HCT116 (cell line): Measurements from ENCODE around the gene PTCHD4. TPM values are rescaled to one million over a fixed set of nuclear protein-coding genes. Genes with fewer than 3 reads are reported as not detected.

Experiments
- ATAC-seq: fragments of 200-7000 bp; cut with Tn5 transposase; 2 replicates; pipeline ENCODE4 v1.9.1; 2020; ENCODE audit warnings: mild to moderate bottlenecking, moderate library complexity
- BruUV-seq: library from RNA; stranded (reverse); fragments of 400-500 nt; replicated peaks from 2 replicates; lab custom pipeline; 2021; lab: Mats Ljungman, UMichigan
- CTCF ChIA-PET: fragments of 300-600 bp; sonication (Branson Sonifier 250); formaldehyde crosslinking; loops from one replicate; lab custom pipeline; 2021; ENCODE audit warnings: antibody characterized with exemption; lab: Charles Lee
- POLR2A ChIA-PET: fragments of 300-600, 350-600 bp; sonication (Branson Sonifier 250); formaldehyde crosslinking; loops from one replicate; lab custom pipeline; 2021; ENCODE audit warnings: antibody characterized with exemption; lab: Charles Lee
- RAD21 ChIA-PET, 2 experiments: fragments of 300-600 bp; sonication (Branson Sonifier 250); formaldehyde crosslinking; loops; one replicate each; lab custom pipeline; 2023; ENCODE audit warnings: low total read pairs in 2 of 2; ENCODE audit not compliant: uncharacterized antibody in 2 of 2, unreplicated experiment in 2 of 2, low non-redundant PET in 1 of 2; lab: Charles Lee
- DNase-seq: peaks from one replicate; pipeline ENCODE4 v3.0.0-alpha.2; 2010; ENCODE audit warnings: low read depth, low spot score
- H2AFZ ChIP-seq: fragments of 200-600 bp; shearing (Covaris generic), sonication (generic); 2 replicates; pipeline ENCODE4 v1.6.1; 2017; ENCODE audit warnings: low read depth, mixed run types, mixed read lengths, antibody characterized with exemption, low read length; ENCODE audit not compliant: poor library complexity, severe bottlenecking
- H3K27ac ChIP-seq: 2 replicates; pipeline ENCODE4 v1.5.1; 2012; ENCODE audit warnings: low read depth, low read length
- H3K27me3 ChIP-seq: fragments of 200-600 bp; sonication (generic); 2 replicates; pipeline ENCODE4 v1.6.1; 2016; ENCODE audit warnings: mixed run types, low read length, mixed read lengths; ENCODE audit not compliant: insufficient read depth
- H3K36me3 ChIP-seq, 2 experiments: fragments of 200-500 bp in 1 of 2; fragments of 200-600 bp in 1 of 2; sonication (Bioruptor generic) in 1 of 2; sonication (generic) in 1 of 2; 2 replicates each; pipeline versions ENCODE4 v1.5.1 to v1.6.1; 2014 to 2016; ENCODE audit warnings: low read length in 2 of 2, inconsistent platforms in 1 of 2, mixed read lengths in 1 of 2, mixed run types in 1 of 2; ENCODE audit not compliant: insufficient read depth in 2 of 2, control insufficient read depth in 1 of 2
- H3K4me1 ChIP-seq, 2 experiments: fragments of 200-600 bp in 1 of 2; sonication (generic) in 1 of 2; 2 replicates each; pipeline versions ENCODE4 v1.5.1 to v1.6.1; 2012 to 2017; ENCODE audit warnings: low read length in 2 of 2, inconsistent platforms in 1 of 2, mild to moderate bottlenecking in 1 of 2, mixed read lengths in 1 of 2, mixed run types in 1 of 2, moderate library complexity in 1 of 2; ENCODE audit not compliant: insufficient read depth in 2 of 2, control insufficient read depth in 1 of 2
- H3K4me2 ChIP-seq: fragments of 200-600 bp; sonication (generic); 2 replicates; pipeline ENCODE4 v1.6.1; 2017; ENCODE audit warnings: mixed run types, low read length, mixed read lengths
- H3K4me3 ChIP-seq, 2 experiments: fragments of 200-600 bp in 1 of 2; sonication (generic) in 1 of 2; replicated peaks in 1 of 2; 2 replicates each; pipeline ENCODE4 v1.5.1; 2011 to 2016; ENCODE audit warnings: low read length in 2 of 2, control low read depth in 1 of 2, low read depth in 1 of 2, mild to moderate bottlenecking in 1 of 2, mixed read lengths in 1 of 2, mixed run types in 1 of 2
- H3K79me2 ChIP-seq: fragments of 200-600 bp; sonication (generic); 2 replicates; pipeline ENCODE4 v1.6.1; 2017; ENCODE audit warnings: mild to moderate bottlenecking, mixed run types, low read length, moderate library complexity, mixed read lengths; ENCODE audit not compliant: insufficient read depth
- H3K9ac ChIP-seq: fragments of 200-600 bp; sonication (generic); 2 replicates; pipeline ENCODE4 v1.6.1; 2016; ENCODE audit warnings: low read length, mixed read lengths
- H3K9me2 ChIP-seq: fragments of 200-600 bp; sonication (generic), shearing (Covaris generic); 2 replicates; pipeline ENCODE4 v1.6.1; 2017; ENCODE audit warnings: mixed run types, mild to moderate bottlenecking, moderate library complexity; ENCODE audit not compliant: insufficient read depth
- H3K9me3 ChIP-seq, 2 experiments: fragments of 200-500 bp in 1 of 2; fragments of 200-600 bp in 1 of 2; sonication (Bioruptor generic) in 1 of 2; sonication (generic) in 1 of 2; 2 replicates each; pipeline ENCODE4 v1.6.1; 2014 to 2017; ENCODE audit warnings: low read length in 2 of 2, mixed read lengths in 2 of 2, inconsistent platforms in 1 of 2, low read depth in 1 of 2, mild to moderate bottlenecking in 1 of 2, mixed run types in 1 of 2, moderate library complexity in 1 of 2; ENCODE audit not compliant: control insufficient read depth in 1 of 2, insufficient read depth in 1 of 2
- H4K20me1 ChIP-seq: fragments of 200-600 bp; sonication (generic), shearing (Covaris generic); 2 replicates; pipeline ENCODE4 v1.6.1; 2017; ENCODE audit warnings: mixed run types, mild to moderate bottlenecking, moderate library complexity; ENCODE audit not compliant: insufficient read depth
- CEBPB ChIP-seq: IDR thresholded peaks from 2 replicates; pipeline ENCODE4 v1.6.1; 2012; ENCODE audit warnings: low read depth
- CTCF ChIP-seq, 3 experiments: fragments of 200-600 bp in 1 of 3; sonication (generic) in 1 of 3; IDR thresholded peaks in 2 of 3; conservative IDR thresholded peaks in 1 of 3; 2 replicates each; pipeline ENCODE4 v1.5.1; 2012 to 2017; ENCODE audit warnings: low read depth in 2 of 3, low read length in 2 of 3, antibody characterized with exemption in 1 of 3, borderline replicate concordance in 1 of 3, control low read depth in 1 of 3, mild to moderate bottlenecking in 1 of 3, mixed read lengths in 1 of 3, mixed run types in 1 of 3, moderate library complexity in 1 of 3; ENCODE audit not compliant: insufficient read depth in 1 of 3
- FOSL1 ChIP-seq: IDR thresholded peaks from 2 replicates; pipeline ENCODE4 v1.6.1; 2012; ENCODE audit warnings: low read depth
- POLR2AphosphoS5 ChIP-seq: IDR thresholded peaks from 2 replicates; pipeline ENCODE4 v1.6.1; 2011; ENCODE audit warnings: mild to moderate bottlenecking, low read depth, low read length, moderate library complexity
- RAD21 ChIP-seq: IDR thresholded peaks from 2 replicates; pipeline ENCODE4 v1.6.1; 2012; ENCODE audit warnings: low read depth, mild to moderate bottlenecking
- REST ChIP-seq: IDR thresholded peaks from 2 replicates; pipeline ENCODE4 v1.6.1; 2012; ENCODE audit warnings: low read depth
- SP1 ChIP-seq: IDR thresholded peaks from 2 replicates; pipeline ENCODE4 v1.6.1; 2012; ENCODE audit warnings: low read depth
- TCF7L2 ChIP-seq: IDR thresholded peaks from 2 replicates; pipeline ENCODE4 v1.7.0; 2011; ENCODE audit warnings: borderline replicate concordance, inconsistent platforms; ENCODE audit not compliant: insufficient read depth, insufficient read length; ENCODE audit errors: extremely low read depth
- YY1 ChIP-seq: IDR thresholded peaks from 2 replicates; pipeline ENCODE4 v1.6.1; 2011; ENCODE audit warnings: low read length, low read depth, moderate library complexity, mild to moderate bottlenecking; ENCODE audit not compliant: insufficient replicate concordance; ENCODE audit errors: extremely low read depth
- ZNF274 ChIP-seq: fragments of 200-500 bp; sonication (Bioruptor generic); IDR thresholded peaks from 2 replicates; pipeline ENCODE4 v1.6.1; 2014; ENCODE audit warnings: mild to moderate bottlenecking, low read depth, low read length, inconsistent platforms
- intact Hi-C: fragments of 100-400 bp; cut with micrococcal nuclease; formaldehyde crosslinking; loops from 2 replicates; pipeline ENCODE4 v1.10.0; 2022
- total RNA-seq: library from RNA; stranded (reverse); gene quantifications from one replicate; pipeline ENCODE4 v1.2.1, GENCODE V29; 2021; ENCODE audit not compliant: unreplicated experiment

Gene PTCHD4
- total RNA-seq, 1 experiment from 2014 or later: 1.1 TPM

- Histone ChIP-seq H3K9me3 (no peaks in the 10 kb centered on the region), H4K20me1 (no peaks in the 10 kb centered on the region), H3K9me2 (no peaks in the 10 kb centered on the region), H3K27ac (no peak overlapping the region), H3K4me1 (no peaks in the 10 kb centered on the region), H3K4me2 (no peak overlapping the region), H3K27me3 (no peaks in the 10 kb centered on the region), H2AFZ (no peak overlapping the region), H3K36me3 (no peaks in the 10 kb centered on the region), H3K79me2 (no peaks in the 10 kb centered on the region), H3K4me3 (no peak overlapping the region), H3K9ac (no peak overlapping the region)
- POLR2A ChIA-PET: no interaction called here
- RAD21 ChIA-PET: no interaction called here
- BruUV-seq: no TSS peak
- TF ChIP-seq POLR2AphosphoS5 (no peak), RAD21 (peak; percentile 35; the same call in 1 of the 2 replicates), FOSL1 (no peak), CTCF (IDR thresholded peaks at IDR 0.05 in 2 of 3, conservative IDR thresholded peaks at IDR 0.05 in 1 of 3; ENCODE audit: borderline replicate concordance in 1 of 3, insufficient read depth in 1 of 3, low read depth in 2 of 3, low read length in 2 of 3) (peak; percentile 9 to 43 (median 34); a peak in 3 of 6 replicates), ZNF274 (no peak), SP1 (no peak), TCF7L2 (no peak), REST (no peak), YY1 (no peak), CEBPB (no peak)
- intact Hi-C loops: loop anchor here (5.0 kb wide), 2 partner anchors 681 to 1336 kb away; no protein-coding TSS in a partner anchor
- no peak for ATAC-seq
- DNase-seq: no peak
- CTCF ChIA-PET: no interaction called here
Measured at GRCh38 chr6:48086187-48086586, 24.8 kb downstream of the PTCHD4 start.
